IMR-90 (cell line): ENCODE results near the gene CTNND2. TPM values are rescaled to one million over a fixed set of nuclear protein-coding genes. Genes with fewer than 3 reads are reported as not detected.

Source experiments
- ATAC-seq: fragments of 200-7000 bp; cut with Tn5 transposase; 2 replicates; pipeline ENCODE4 v1.9.1; 2020; ENCODE audit warnings: low read depth, mild to moderate bottlenecking, moderate library complexity
- BruUV-seq: library from RNA; stranded (reverse); fragments of 400-500 nt; replicated peaks from 2 replicates; lab custom pipeline; 2021; lab: Mats Ljungman, UMichigan
- CTCF ChIA-PET: fragments of 300-600 bp; formaldehyde crosslinking; extraction: SDS; loops from one replicate; lab custom pipeline; 2021; ENCODE audit warnings: antibody characterized with exemption; lab: Yijun Ruan, JAX
- POLR2A ChIA-PET: fragments of 300-600 bp; sonication (Branson Sonifier 250); formaldehyde crosslinking; loops from one replicate; lab custom pipeline; 2022; ENCODE audit warnings: antibody characterized with exemption; ENCODE audit not compliant: unreplicated experiment; lab: Charles Lee
- DNase-seq: peaks from one replicate; pipeline ENCODE4 v3.0.0; 2013
- H2AFZ ChIP-seq: replicated peaks from 2 replicates; pipeline ENCODE3; 2013; ENCODE audit warnings: low read length, mild to moderate bottlenecking; ENCODE audit not compliant: poor library complexity
- H2AK5ac ChIP-seq: 2 replicates; pipeline ENCODE4 v1.6.1; 2013; ENCODE audit warnings: low read depth, low read length, inconsistent platforms
- H2AK9ac ChIP-seq: replicated peaks from 2 replicates; pipeline ENCODE3; 2013; ENCODE audit warnings: mild to moderate bottlenecking, low read depth, low read length, moderate library complexity; ENCODE audit not compliant: poor library complexity
- H2BK120ac ChIP-seq: 2 replicates; pipeline ENCODE4 v1.6.1; 2013; ENCODE audit warnings: low read depth, low read length, inconsistent platforms
- H2BK15ac ChIP-seq: 3 replicates; pipeline ENCODE4 v1.6.1; 2013; ENCODE audit warnings: low read depth, low read length, inconsistent platforms
- H2BK20ac ChIP-seq: 2 replicates; pipeline ENCODE4 v1.6.1; 2013; ENCODE audit warnings: low read depth, mild to moderate bottlenecking, inconsistent platforms, low read length, moderate library complexity
- H2BK5ac ChIP-seq: 2 replicates; pipeline ENCODE4 v1.6.1; 2013; ENCODE audit warnings: mild to moderate bottlenecking, low read depth, low read length, inconsistent platforms; ENCODE audit not compliant: poor library complexity, severe bottlenecking
- H3K14ac ChIP-seq: replicated peaks from 2 replicates; pipeline ENCODE4 v1.6.1; 2013; ENCODE audit warnings: low read depth, low read length, inconsistent platforms
- H3K18ac ChIP-seq: 2 replicates; pipeline ENCODE4 v1.6.1; 2013; ENCODE audit warnings: low read depth, low read length, control low read depth
- H3K23ac ChIP-seq: 2 replicates; pipeline ENCODE4 v1.6.1; 2013; ENCODE audit warnings: low read depth, low read length, inconsistent platforms
- H3K27ac ChIP-seq: 2 replicates; pipeline ENCODE4 v1.5.1; 2013; ENCODE audit warnings: mild to moderate bottlenecking, control low read depth, low read length; ENCODE audit not compliant: insufficient read depth
- H3K27me3 ChIP-seq: 2 replicates; pipeline ENCODE4 v1.6.1; 2013; ENCODE audit warnings: low read length; ENCODE audit not compliant: control insufficient read depth, insufficient read depth
- H3K36me3 ChIP-seq: 2 replicates; pipeline ENCODE4 v1.6.1; 2013; ENCODE audit warnings: low read length, mixed read lengths; ENCODE audit not compliant: control insufficient read depth, insufficient read depth
- H3K4ac ChIP-seq: 2 replicates; pipeline ENCODE4 v1.6.1; 2013; ENCODE audit warnings: low read depth, low read length, inconsistent platforms
- H3K4me1 ChIP-seq: 2 replicates; pipeline ENCODE4 v1.6.1; 2013; ENCODE audit warnings: low read length, mixed read lengths; ENCODE audit not compliant: control insufficient read depth, insufficient read depth
- H3K4me2 ChIP-seq: 2 replicates; pipeline ENCODE4 v1.6.1; 2013; ENCODE audit warnings: low read depth, mild to moderate bottlenecking, control low read depth, low read length, moderate library complexity
- H3K4me3 ChIP-seq: 2 replicates; pipeline ENCODE4 v1.5.1; 2013; ENCODE audit warnings: low read depth, mild to moderate bottlenecking, control low read depth, low read length, moderate library complexity; ENCODE audit not compliant: insufficient read depth
- H3K56ac ChIP-seq: 2 replicates; pipeline ENCODE4 v1.6.1; 2013; ENCODE audit warnings: low read length, inconsistent platforms; ENCODE audit not compliant: insufficient read depth; ENCODE audit errors: extremely low read depth
- H3K79me1 ChIP-seq, 2 experiments: 2 replicates each; pipeline ENCODE4 v1.6.1; 2013; ENCODE audit warnings: low read length in 2 of 2, inconsistent platforms in 1 of 2, low read depth in 1 of 2
- H3K9ac ChIP-seq: 2 replicates; pipeline ENCODE4 v1.6.1; 2013; ENCODE audit warnings: low read depth, low read length, control low read depth
- H3K9me1 ChIP-seq: 2 replicates; pipeline ENCODE4 v1.6.1; 2013; ENCODE audit warnings: low read length, inconsistent platforms; ENCODE audit not compliant: insufficient read depth
- H3K9me3 ChIP-seq: 2 replicates; pipeline ENCODE4 v1.6.1; 2013; ENCODE audit warnings: low read length; ENCODE audit not compliant: control insufficient read depth, insufficient read depth
- H4K20me1 ChIP-seq: 2 replicates; pipeline ENCODE4 v1.6.1; 2013; ENCODE audit warnings: low read length, inconsistent platforms; ENCODE audit not compliant: insufficient read depth
- H4K5ac ChIP-seq: 2 replicates; pipeline ENCODE4 v1.6.1; 2013; ENCODE audit warnings: mild to moderate bottlenecking, low read depth, low read length, control low read depth
- H4K8ac ChIP-seq, 2 experiments: 2 replicates each; pipeline ENCODE4 v1.6.1; 2013; ENCODE audit warnings: low read depth in 2 of 2, low read length in 2 of 2, control low read depth in 1 of 2, inconsistent platforms in 1 of 2
- H4K91ac ChIP-seq: 2 replicates; pipeline ENCODE4 v1.6.1; 2013; ENCODE audit warnings: low read depth, low read length, inconsistent platforms; ENCODE audit not compliant: insufficient read depth
- BHLHE40 ChIP-seq: fragments of 150-350 bp; IDR thresholded peaks from 2 replicates; pipeline ENCODE4 v1.6.1; 2016; ENCODE audit warnings: mild to moderate bottlenecking, low read depth, low read length
- CEBPB ChIP-seq: IDR thresholded peaks from 2 replicates; pipeline ENCODE4 v1.6.1; 2012; ENCODE audit warnings: low read depth, low read length, improper control_type of control experiment
- MAFK ChIP-seq: IDR thresholded peaks from 2 replicates; pipeline ENCODE4 v1.6.1; 2012; ENCODE audit warnings: low read depth, low read length, improper control_type of control experiment
- RCOR1 ChIP-seq: IDR thresholded peaks from 2 replicates; pipeline ENCODE4 v1.6.1; 2012; ENCODE audit warnings: mild to moderate bottlenecking, low read length, improper control_type of control experiment; ENCODE audit not compliant: insufficient replicate concordance
- RFX5 ChIP-seq: IDR thresholded peaks from 2 replicates; pipeline ENCODE4 v1.8.0; 2012; ENCODE audit warnings: low read depth, mild to moderate bottlenecking, low read length, moderate library complexity
- WGBS, 2 experiments: methylation state at CpG; one replicate each; pipeline versions ENCODE4 v1.1.5 to v1.1.7; 2013; ENCODE audit warnings: missing lambda C conversion rate in 2 of 2; ENCODE audit not compliant: insufficient read length in 1 of 2; ENCODE audit errors: extremely low coverage in 2 of 2; 5-methylcytosine and 5-hydroxymethylcytosine counted together
- dilution Hi-C: fragments of 300-500 bp; cut with HindIII; formaldehyde crosslinking; loops from one replicate; pipeline ENCODE4 v1.14.3; 2018; ENCODE audit warnings: low sequenced_read_pairs; ENCODE audit not compliant: unreplicated experiment
- in situ Hi-C: fragments of 300-500 bp; cut with MboI; formaldehyde crosslinking; loops from 3 replicates; pipeline ENCODE4 v1.14.3; 2019; ENCODE audit warnings: low sequenced_read_pairs, inconsistent platforms, mixed read lengths
- intact Hi-C: fragments of 100-400 bp; cut with micrococcal nuclease; formaldehyde crosslinking; loops from 2 replicates; pipeline ENCODE4 v1.10.0; 2022
- polyA plus RNA-seq, 3 experiments: library from polyadenylated mRNA; depleted of rRNA; stranded (reverse); fragments of >200 nt; gene quantifications; 2 replicates each; pipeline ENCODE4 v1.2.3, GENCODE V29; 2012; ENCODE audit warnings: low replicate concordance in 1 of 3
- total RNA-seq: library from RNA; depleted of rRNA; stranded (reverse); fragments of >200 nt; gene quantifications from 2 replicates; pipeline ENCODE4 v1.2.3, GENCODE V29; 2012
- TF ChIP-seq, protein P1 (sequence below): conservative IDR thresholded peaks from 2 replicates; pipeline ENCODE4 v1.5.1; 2012; ENCODE audit warnings: mild to moderate bottlenecking, low read depth, low read length, improper control_type of control experiment

The CTNND2 gene
- total and polyA plus RNA-seq, 2 of the 4 experiments (the other 2 are of a cell fraction): not detected

DNA sequence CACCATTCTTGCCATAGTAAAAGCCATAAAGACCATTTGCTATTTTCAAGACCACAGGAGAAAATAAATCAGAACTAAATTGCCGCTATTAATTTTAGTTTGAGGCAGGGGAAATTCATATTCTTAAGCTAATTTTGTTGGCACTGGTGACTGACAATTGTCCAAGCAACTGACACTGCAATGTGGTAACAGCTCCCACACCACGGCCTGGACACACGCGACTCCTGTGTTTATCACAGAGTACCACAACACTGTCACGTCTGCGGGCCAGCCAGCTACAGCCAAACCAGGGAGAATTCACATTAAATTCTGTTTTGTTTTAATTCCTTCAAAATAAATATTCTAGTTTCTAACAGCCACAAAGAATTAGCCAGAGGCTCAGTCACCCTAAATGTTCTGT, 481.9 kb downstream of the CTNND2 start:
- Histone ChIP-seq H2BK15ac (no peak overlapping the region), H3K4me1 (no peaks in the 10 kb centered on the region), H3K23ac (no peak overlapping the region), H3K27me3 (no peaks in the 10 kb centered on the region), H3K9me1 (no peaks in the 10 kb centered on the region), H3K27ac (no peak overlapping the region), H3K4me3 (no peak overlapping the region), H3K79me1 (no peaks in the 10 kb centered on the region), H3K4me2 (no peak overlapping the region), H2AFZ (no peak overlapping the region), H2BK5ac (no peak overlapping the region), H3K14ac (no peak overlapping the region), H3K9ac (no peak overlapping the region), H3K4ac (no peak overlapping the region), H2BK120ac (no peak overlapping the region), H2BK20ac (no peak overlapping the region), H3K9me3 (peaks cover 4% of the 10 kb centered on the region; the same call in 1 of the 2 replicates), H4K91ac (no peak overlapping the region), H2AK9ac (no peak overlapping the region), H4K5ac (no peak overlapping the region), H4K20me1 (no peaks in the 10 kb centered on the region), H3K18ac (no peak overlapping the region), H3K36me3 (no peaks in the 10 kb centered on the region), H4K8ac (no peak overlapping the region), H2AK5ac (no peak overlapping the region), H3K56ac (no peak overlapping the region)
- dilution Hi-C loops (no loop called here), intact Hi-C loops (no loop called here), in situ Hi-C loops (no loop called here)
- DNase-seq (no peak), ATAC-seq (no peak)
- ChIA-PET POLR2A (no interaction called here), CTCF (no interaction called here)
- WGBS, 2 experiments: no CpG with 5 or more reads among the region's 6 CpGs
- no TSS peak for BruUV-seq
- TF ChIP-seq, protein P1, sequence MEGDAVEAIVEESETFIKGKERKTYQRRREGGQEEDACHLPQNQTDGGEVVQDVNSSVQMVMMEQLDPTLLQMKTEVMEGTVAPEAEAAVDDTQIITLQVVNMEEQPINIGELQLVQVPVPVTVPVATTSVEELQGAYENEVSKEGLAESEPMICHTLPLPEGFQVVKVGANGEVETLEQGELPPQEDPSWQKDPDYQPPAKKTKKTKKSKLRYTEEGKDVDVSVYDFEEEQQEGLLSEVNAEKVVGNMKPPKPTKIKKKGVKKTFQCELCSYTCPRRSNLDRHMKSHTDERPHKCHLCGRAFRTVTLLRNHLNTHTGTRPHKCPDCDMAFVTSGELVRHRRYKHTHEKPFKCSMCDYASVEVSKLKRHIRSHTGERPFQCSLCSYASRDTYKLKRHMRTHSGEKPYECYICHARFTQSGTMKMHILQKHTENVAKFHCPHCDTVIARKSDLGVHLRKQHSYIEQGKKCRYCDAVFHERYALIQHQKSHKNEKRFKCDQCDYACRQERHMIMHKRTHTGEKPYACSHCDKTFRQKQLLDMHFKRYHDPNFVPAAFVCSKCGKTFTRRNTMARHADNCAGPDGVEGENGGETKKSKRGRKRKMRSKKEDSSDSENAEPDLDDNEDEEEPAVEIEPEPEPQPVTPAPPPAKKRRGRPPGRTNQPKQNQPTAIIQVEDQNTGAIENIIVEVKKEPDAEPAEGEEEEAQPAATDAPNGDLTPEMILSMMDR: no peak
- no peak for TF ChIP-seq MAFK
- no peak for TF ChIP-seq CEBPB
- no peak for TF ChIP-seq RCOR1
- TF ChIP-seq BHLHE40: no peak
- TF ChIP-seq RFX5: no peak
